Mesenteric fat pad (tissue), 1 donor: ENCODE results near the gene TARP.

ENCODE experiments used
- DNase-seq: peaks from one replicate; pipeline ENCODE4 v3.0.0-alpha.2; 2020; ENCODE audit warnings: low spot score
- donor health status: DM: yes; HTN: yes; CAD: no.

The TARP gene

DNA sequence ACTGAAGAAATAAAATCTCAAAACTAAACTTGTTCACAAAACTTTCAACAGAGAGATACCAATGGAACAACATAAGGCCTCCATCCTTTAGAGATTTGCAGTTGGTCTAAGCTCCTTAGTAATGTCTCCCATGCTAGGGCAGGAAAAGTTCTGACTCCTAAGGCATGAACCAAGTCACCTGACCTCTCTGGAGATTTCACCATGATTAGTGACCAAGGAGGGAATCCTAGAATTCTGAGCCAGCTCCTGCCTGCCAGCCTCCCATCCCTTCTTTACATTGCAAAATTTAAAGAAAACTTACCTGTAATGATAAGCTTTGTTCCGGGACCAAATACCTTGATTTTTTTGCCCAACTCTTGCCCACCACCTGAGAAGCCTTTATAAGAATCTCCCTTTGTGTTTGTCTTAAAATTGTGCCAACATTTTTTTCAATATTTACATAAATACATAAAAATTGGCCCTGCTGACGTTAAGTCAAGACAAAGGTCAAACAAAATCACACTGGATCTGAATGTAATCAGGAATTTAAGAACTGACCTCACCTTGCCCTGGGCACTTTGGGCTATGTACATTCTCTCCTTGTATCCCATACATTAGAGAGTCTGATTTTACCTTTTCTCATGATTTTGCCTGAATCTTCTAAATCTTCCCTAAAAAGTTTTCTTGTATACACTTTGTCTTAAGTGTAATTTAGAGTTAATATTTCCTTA lies at the start of gene TARP:
TARP (minus strand) TSS at position 351 of the 710 bp plus-strand sequence.
- no peak for DNase-seq

DNA sequence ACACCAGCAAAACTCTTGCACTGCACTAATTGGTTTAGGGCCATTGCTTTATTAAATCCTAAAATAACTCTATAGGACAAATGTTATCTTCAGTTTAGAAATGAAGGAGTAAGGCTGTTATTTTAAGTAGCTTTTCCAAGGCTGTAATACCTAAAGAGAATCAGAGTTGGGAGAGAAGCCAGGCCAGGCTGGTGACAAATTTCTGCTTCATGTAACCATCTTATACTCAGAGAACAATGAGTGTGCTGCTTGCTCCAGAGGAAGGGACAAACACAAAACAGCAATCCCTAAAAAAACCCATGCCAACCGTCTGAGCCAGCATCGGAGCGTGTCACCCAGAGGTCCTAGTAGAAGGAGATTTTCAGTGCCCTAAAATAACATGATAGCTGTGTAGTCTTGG lies 49.7 kb upstream of the TARP start:
- DNase-seq: no peak

DNA sequence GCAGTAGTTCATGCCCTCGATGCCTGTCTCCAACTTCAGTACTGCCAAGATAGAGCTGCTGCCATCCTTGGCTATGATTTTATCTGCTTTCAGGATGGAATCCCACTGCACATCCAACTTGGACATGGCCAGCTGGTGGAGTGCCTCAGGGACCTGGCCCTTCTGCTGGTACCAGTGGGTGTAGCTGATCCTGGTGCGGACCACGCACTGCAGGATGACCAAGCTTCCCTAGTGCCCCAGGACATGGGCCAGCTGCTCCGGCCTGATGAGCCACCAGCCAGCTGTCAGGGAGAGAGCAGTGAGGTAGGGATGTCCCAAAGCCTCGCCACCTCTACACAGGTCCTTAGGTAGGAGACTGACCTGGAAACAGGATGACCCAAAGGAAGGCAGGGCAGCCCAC lies 49.0 kb upstream of the TARP start:
- no peak for DNase-seq

- DNase-seq: no peak
These were observed 48.5 kb upstream of the TARP start for GRCh38 chr7:38321967-38322366.

- no peak for DNase-seq
These were observed 48.1 kb upstream of the TARP start for GRCh38 chr7:38321515-38321944.

- DNase-seq: no peak
These were observed 47.6 kb upstream of the TARP start for GRCh38 chr7:38321050-38321449.

- DNase-seq: no peak
These were observed 46.4 kb upstream of the TARP start for GRCh38 chr7:38319873-38320272.

DNA sequence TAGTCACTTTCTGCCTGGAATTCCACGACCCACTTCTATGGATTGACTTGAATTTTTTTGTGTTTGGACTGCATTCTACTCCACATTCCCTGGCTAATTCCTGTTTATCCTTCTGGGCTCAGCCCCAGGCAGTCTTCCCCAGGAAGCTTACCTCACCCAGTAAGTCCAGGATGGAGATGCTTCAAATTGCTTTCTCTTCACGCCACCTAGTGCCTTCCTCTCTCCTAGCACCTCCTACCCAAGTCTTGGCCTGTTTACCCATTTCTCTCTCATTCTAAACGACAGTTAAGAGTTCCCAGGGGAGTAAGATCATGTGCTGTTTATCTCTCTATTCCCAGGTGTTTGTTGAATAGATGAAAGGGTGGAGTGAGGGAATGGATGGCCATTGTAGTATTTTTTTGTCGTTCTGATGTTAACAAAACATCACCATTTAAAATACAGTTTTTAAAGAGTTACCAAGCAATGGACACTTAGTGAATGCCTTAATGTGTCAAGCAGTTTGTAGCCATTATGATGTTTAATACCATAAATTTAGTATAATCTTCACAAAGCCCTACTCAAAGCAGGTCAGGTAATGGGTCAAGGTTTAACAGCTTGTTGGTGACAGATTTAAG lies 45.5 kb upstream of the TARP start:
- no peak for DNase-seq

DNA sequence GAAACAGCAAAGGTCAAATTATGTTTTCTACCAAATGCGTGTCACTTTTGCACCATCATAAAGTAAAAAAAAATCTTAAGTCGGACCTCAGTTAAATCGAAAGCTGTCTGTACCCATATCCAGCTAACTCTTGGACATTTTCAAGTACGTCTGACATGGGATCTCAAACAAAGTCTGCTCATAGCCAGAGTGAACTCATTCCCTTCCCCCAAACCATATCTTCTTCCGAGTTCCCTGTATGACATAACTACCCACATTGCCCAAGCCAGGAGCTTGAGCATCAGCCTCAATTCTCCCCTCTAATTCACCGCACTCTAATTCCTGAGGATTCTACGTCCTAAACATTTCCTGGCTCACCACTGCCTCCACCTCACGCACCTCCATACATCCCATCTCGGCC lies 44.8 kb upstream of the TARP start:
- no peak for DNase-seq

GRCh38 chr7:38317515-38317914 lies 44.1 kb upstream of the TARP start:
- no peak for DNase-seq

GRCh38 chr7:38316733-38317360 lies 43.4 kb upstream of the TARP start:
- no peak for DNase-seq

- DNase-seq: no peak
These were observed 42.0 kb upstream of the TARP start for GRCh38 chr7:38315410-38315809.

DNA sequence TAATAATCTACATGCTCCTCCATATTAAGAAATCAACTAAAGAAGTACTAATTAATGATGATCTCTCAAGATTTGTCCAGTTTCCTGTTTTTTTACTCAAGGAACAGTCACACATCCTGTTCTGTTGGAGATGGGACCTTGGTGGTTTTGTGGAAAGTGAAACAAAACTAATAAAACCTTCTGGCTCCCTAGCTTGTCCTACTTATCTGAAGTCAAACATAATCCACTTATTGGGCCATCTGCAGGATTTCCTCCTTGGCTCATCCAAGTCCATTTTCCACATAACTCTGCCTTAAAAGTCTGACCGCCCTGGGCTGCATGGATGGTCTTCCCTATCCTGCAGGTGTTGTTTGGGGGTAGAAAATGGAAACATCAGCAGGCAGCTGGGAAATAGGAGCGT lies 39.4 kb upstream of the TARP start:
- no peak for DNase-seq

DNA sequence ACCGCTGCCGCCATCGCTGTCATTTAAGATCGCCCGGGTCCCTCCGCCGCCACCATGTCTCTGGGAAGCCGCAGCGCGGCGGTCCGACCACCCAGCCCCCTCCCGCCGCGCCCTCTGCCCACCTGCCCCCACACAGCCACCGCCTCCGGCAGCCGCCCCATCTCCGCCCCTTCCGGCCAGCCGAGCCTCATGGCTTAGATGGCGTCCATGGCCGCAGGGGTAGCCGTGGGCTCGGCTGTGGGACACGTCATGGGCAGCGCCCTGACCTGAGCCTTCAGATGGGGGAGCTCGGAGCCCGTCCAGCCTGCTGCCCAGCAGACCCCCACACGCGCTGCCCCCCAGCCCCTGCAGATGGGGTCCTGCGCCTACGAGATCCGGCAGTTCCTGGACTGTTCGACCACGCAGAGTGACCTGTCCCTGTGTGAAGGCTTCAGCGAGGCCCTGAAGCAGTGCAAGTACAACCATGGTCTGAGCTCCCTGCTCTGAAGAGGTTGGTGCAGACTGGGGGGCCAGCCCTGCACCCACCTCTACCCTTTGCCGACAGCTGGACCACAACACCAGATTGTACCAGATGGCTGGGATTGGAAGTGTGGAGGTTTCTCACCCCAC lies 38.0 kb upstream of the TARP start:
- DNase-seq: no peak

GRCh38 chr7:38310591-38311101 lies 37.2 kb upstream of the TARP start:
- DNase-seq: no peak

- DNase-seq: no peak
These were observed 36.1 kb upstream of the TARP start for GRCh38 chr7:38309555-38309954.

- DNase-seq: no peak
These were observed 34.7 kb upstream of the TARP start for GRCh38 chr7:38308140-38308539.

DNA sequence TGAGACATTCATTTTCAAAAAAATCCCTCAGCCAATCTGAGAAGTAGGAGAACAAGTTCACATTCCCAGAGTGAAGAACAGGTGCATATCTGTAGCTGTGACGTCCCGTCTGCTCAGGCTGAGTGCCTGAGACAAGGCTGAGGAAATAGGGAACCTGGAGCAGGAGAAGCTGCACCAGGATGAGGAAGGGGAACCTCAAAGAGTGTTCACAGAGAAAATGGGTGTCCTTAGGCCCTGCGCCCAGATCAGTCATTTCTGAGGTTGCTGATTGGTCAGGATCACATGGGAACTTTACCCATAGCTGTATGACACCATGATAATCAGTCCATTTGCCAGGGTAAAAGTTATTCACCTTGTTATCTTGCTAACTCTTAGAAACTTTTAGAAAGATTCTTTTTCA lies 34.2 kb upstream of the TARP start:
- DNase-seq: no peak

DNA sequence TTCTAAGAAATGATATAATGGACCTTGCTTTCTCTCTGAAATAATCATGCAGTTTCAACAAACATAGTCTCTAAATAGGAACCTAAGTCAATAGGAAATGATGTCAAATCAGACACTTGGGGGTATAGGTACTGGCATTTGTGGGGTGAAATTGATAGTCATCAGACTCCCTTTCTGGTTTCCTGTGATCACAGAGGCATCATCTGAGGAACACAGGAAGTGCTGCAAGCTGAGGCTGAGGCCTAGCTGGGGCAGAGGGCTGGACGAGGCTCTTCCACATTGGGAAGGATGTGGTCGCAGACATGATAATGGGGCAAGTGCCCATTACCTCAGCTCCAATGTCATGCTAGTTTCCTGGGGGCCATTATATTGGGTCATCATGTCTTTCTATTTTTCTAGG lies 33.5 kb upstream of the TARP start:
- no peak for DNase-seq

DNA sequence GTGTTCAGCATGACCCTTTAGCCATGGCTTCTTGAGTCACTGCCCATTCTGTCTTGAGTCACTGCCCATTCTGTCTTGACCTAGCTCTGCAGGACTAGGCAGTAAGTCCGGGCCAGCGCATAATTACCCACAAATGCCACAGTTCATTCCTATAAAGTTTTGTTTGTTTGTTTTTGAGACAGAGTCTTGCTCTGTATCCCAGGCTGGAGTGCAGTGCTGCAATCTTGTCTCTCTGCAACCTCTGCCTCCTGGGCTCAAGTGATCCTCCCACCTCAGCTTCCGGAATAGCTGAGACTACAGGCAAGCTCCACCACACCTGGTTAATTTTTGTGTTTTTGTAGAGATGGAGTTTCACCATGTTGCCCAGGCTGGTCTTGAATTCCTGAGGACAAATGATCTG lies 32.7 kb upstream of the TARP start:
- no peak for DNase-seq

- no peak for DNase-seq
These were observed 30.4 kb upstream of the TARP start for GRCh38 chr7:38303866-38304265.

GRCh38 chr7:38300175-38300574 lies 26.7 kb upstream of the TARP start:
- no peak for DNase-seq
